BE2C (cell line): ENCODE measurements around the gene CCDC158.

Source experiments
- DNase-seq: peaks from one replicate; pipeline ENCODE4 v3.0.0-alpha.2; 2020
- H3K27me3 ChIP-seq: fragments of 250-450 bp; sonication (Bioruptor Pico); 2 replicates; pipeline ENCODE4 v1.5.1; 2020; ENCODE audit warnings: mild to moderate bottlenecking
- H3K36me3 ChIP-seq: fragments of 250-450 bp; sonication (Bioruptor Pico); 2 replicates; pipeline ENCODE4 v1.5.1; 2020; ENCODE audit warnings: mild to moderate bottlenecking
- H3K4me1 ChIP-seq: fragments of 250-450 bp; sonication (Bioruptor Pico); 2 replicates; pipeline ENCODE4 v1.5.1; 2020
- H3K4me3 ChIP-seq: 2 replicates; pipeline ENCODE4 v1.5.1; 2011; ENCODE audit warnings: low read depth, low read length
- H3K9me3 ChIP-seq: fragments of 250-450 bp; sonication (Bioruptor Pico); 2 replicates; pipeline ENCODE4 v1.5.1; 2020
- CTCF ChIP-seq: IDR thresholded peaks from 2 replicates; pipeline ENCODE4 v1.5.1; 2012; ENCODE audit warnings: mild to moderate bottlenecking, low read depth, low read length

CCDC158 gene

GRCh38 chr4:76420188-76420761 is 666 bp downstream of the CCDC158 start:
- TF ChIP-seq CTCF, result no peak
- Histone ChIP-seq H3K9me3 (no peaks in the 10 kb centered on the region; the same call in 1 of the 2 replicates), H3K27me3 (no peaks in the 10 kb centered on the region), H3K4me3 (no peak overlapping the region), H3K4me1 (no peaks in the 10 kb centered on the region), H3K36me3 (no peaks in the 10 kb centered on the region)
- DNase-seq, result no peak

- no peak for TF ChIP-seq CTCF
- Histone ChIP-seq H3K27me3 (peaks cover 15% of the 10 kb centered on the region), H3K4me1 (no peaks in the 10 kb centered on the region), H3K36me3 (no peaks in the 10 kb centered on the region), H3K9me3 (peaks cover 3% of the 10 kb centered on the region; the same call in 1 of the 2 replicates), H3K4me3 (no peak overlapping the region)
- no peak for DNase-seq
Measured at GRCh38 chr4:76410636-76411035, 10.3 kb downstream of the CCDC158 start.

- H3K27me3 ChIP-seq, result peaks cover 32% of the 10 kb centered on the region
- no peak for DNase-seq
- TF ChIP-seq CTCF, result no peak
- H3K4me1 ChIP-seq, result no peaks in the 10 kb centered on the region
- H3K4me3 ChIP-seq, result no peak overlapping the region
- H3K36me3 ChIP-seq, result no peaks in the 10 kb centered on the region
- no peaks in the 10 kb centered on the region for H3K9me3 ChIP-seq
Measured at GRCh38 chr4:76407440-76408119, 13.4 kb downstream of the CCDC158 start.

GRCh38 chr4:76406081-76406480 is 14.9 kb downstream of the CCDC158 start:
- DNase-seq, result no peak
- no peaks in the 10 kb centered on the region for H3K36me3 ChIP-seq
- TF ChIP-seq CTCF, result no peak
- H3K9me3 ChIP-seq, result no peaks in the 10 kb centered on the region
- H3K27me3 ChIP-seq, result peaks cover 37% of the 10 kb centered on the region
- H3K4me3 ChIP-seq, result no peak overlapping the region
- H3K4me1 ChIP-seq, result no peaks in the 10 kb centered on the region

- Histone ChIP-seq H3K9me3 (no peaks in the 10 kb centered on the region), H3K4me3 (no peak overlapping the region), H3K36me3 (no peaks in the 10 kb centered on the region), H3K27me3 (peaks cover 30% of the 10 kb centered on the region), H3K4me1 (no peaks in the 10 kb centered on the region)
- no peak for TF ChIP-seq CTCF
- no peak for DNase-seq
Measured at GRCh38 chr4:76401654-76402053, 19.3 kb downstream of the CCDC158 start.

- Histone ChIP-seq H3K4me1 (no peaks in the 10 kb centered on the region), H3K9me3 (no peaks in the 10 kb centered on the region), H3K36me3 (no peaks in the 10 kb centered on the region), H3K4me3 (no peak overlapping the region), H3K27me3 (peaks cover 9% of the 10 kb centered on the region)
- no peak for TF ChIP-seq CTCF
- no peak for DNase-seq
Measured at GRCh38 chr4:76388160-76388908, 32.6 kb downstream of the CCDC158 start.
